AG10803 (cell line): ENCODE data around the gene CMIP.

Experiments used
- DNase-seq: peaks from one replicate; pipeline ENCODE4 v3.0.0; 2010; ENCODE audit warnings: low read depth
- H3K4me3 ChIP-seq: 2 replicates; pipeline ENCODE4 v1.5.1; 2011; ENCODE audit warnings: mild to moderate bottlenecking, low read length, control low read depth
- CTCF ChIP-seq: conservative IDR thresholded peaks from 2 replicates; pipeline ENCODE4 v1.5.1; 2011; ENCODE audit warnings: mild to moderate bottlenecking, low read length, control low read depth, inconsistent platforms

Gene CMIP

GRCh38 chr16:81551151-81551808, 106.7 kb downstream of the CMIP start:
- peak; percentile 70 for DNase-seq
- no peak overlapping the region for H3K4me3 ChIP-seq

GRCh38 chr16:81551821-81552304, 107.3 kb downstream of the CMIP start:
- no peak overlapping the region for H3K4me3 ChIP-seq
- no peak for DNase-seq
- TF ChIP-seq CTCF, result no peak

More at GRCh38 chr16:81551151-81551808, 106.7 kb downstream of the CMIP start:
- TF ChIP-seq CTCF, result no peak

GRCh38 chr16:81552743-81553079, 108.1 kb downstream of the CMIP start:
- no peak for TF ChIP-seq CTCF

GRCh38 chr16:81553080-81553813, 108.6 kb downstream of the CMIP start:
- H3K4me3 ChIP-seq, result no peak overlapping the region
- DNase-seq, result peak; percentile 56

More at GRCh38 chr16:81552743-81553079, 108.1 kb downstream of the CMIP start:
- no peak for DNase-seq
- no peak overlapping the region for H3K4me3 ChIP-seq

GRCh38 chr16:81553814-81554675, 109.4 kb downstream of the CMIP start:
- no peak for TF ChIP-seq CTCF
- no peak for DNase-seq
- H3K4me3 ChIP-seq, result no peak overlapping the region

More at GRCh38 chr16:81553080-81553813, 108.6 kb downstream of the CMIP start:
- TF ChIP-seq CTCF, result no peak

GRCh38 chr16:81554979-81555378, 110.4 kb downstream of the CMIP start:
- DNase-seq, result no peak
- H3K4me3 ChIP-seq, result no peak overlapping the region
- TF ChIP-seq CTCF, result no peak
